Neuronal stem cell (in vitro differentiated cells): ENCODE results near the gene CCDC197.

Experiments
- DNase-seq: peaks from one replicate; pipeline ENCODE4 v3.0.0-alpha.2; 2013; ENCODE audit warnings: low spot score
- H2AFZ ChIP-seq: one replicate; pipeline ENCODE4 v1.6.1; 2013; ENCODE audit warnings: mild to moderate bottlenecking, low read length, inconsistent platforms
- H2AK5ac ChIP-seq: 2 replicates; pipeline ENCODE4 v1.6.1; 2013; ENCODE audit warnings: low read depth, mild to moderate bottlenecking, inconsistent platforms, low read length, moderate library complexity, mixed read lengths
- H2BK120ac ChIP-seq: 2 replicates; pipeline ENCODE4 v1.6.1; 2013; ENCODE audit warnings: low read depth, mild to moderate bottlenecking, inconsistent platforms, low read length, moderate library complexity, mixed read lengths
- H2BK12ac ChIP-seq: one replicate; pipeline ENCODE4 v1.6.1; 2013; ENCODE audit warnings: low read length, inconsistent platforms
- H2BK15ac ChIP-seq: 2 replicates; pipeline ENCODE4 v1.6.1; 2013; ENCODE audit warnings: mild to moderate bottlenecking, low read length, inconsistent platforms, mixed read lengths
- H2BK5ac ChIP-seq: one replicate; pipeline ENCODE4 v1.6.1; 2013; ENCODE audit warnings: inconsistent platforms, mild to moderate bottlenecking, low read length, moderate library complexity
- H3K14ac ChIP-seq: one replicate; pipeline ENCODE4 v1.6.1; 2013; ENCODE audit warnings: low read length, inconsistent platforms
- H3K18ac ChIP-seq: 2 replicates; pipeline ENCODE4 v1.6.1; 2013; ENCODE audit warnings: low read length, inconsistent platforms
- H3K23ac ChIP-seq: 2 replicates; pipeline ENCODE4 v1.6.1; 2013; ENCODE audit warnings: low read depth, mild to moderate bottlenecking, mixed read lengths, low read length, inconsistent platforms; ENCODE audit not compliant: poor library complexity
- H3K27ac ChIP-seq: replicated peaks from 3 replicates; pipeline ENCODE4 v1.5.1; 2013; ENCODE audit warnings: low read length, inconsistent platforms
- H3K27me3 ChIP-seq, 3 experiments: 2 replicates each; pipeline ENCODE4 v1.6.1; 2013; ENCODE audit warnings: low read length in 3 of 3, mild to moderate bottlenecking in 2 of 3, inconsistent platforms in 1 of 3, low read depth in 1 of 3, mixed read lengths in 1 of 3, moderate library complexity in 1 of 3; ENCODE audit not compliant: control insufficient read depth in 3 of 3, insufficient read depth in 3 of 3
- H3K36me3 ChIP-seq, 2 donors: replicated peaks in 1 of 2; 2 replicates each; pipeline ENCODE4 v1.6.1; 2013; ENCODE audit warnings: low read length in 2 of 2; ENCODE audit not compliant: control insufficient read depth in 2 of 2, insufficient read depth in 2 of 2
- H3K4ac ChIP-seq: 2 replicates; pipeline ENCODE4 v1.6.1; 2013; ENCODE audit warnings: inconsistent platforms, mild to moderate bottlenecking, low read length, moderate library complexity
- H3K4me1 ChIP-seq, 2 donors: 1 replicate in 1 of 2; 2 replicates in 1 of 2; pipeline ENCODE4 v1.6.1; 2013; ENCODE audit warnings: low read length in 2 of 2, low read depth in 1 of 2; ENCODE audit not compliant: control insufficient read depth in 2 of 2, insufficient read depth in 1 of 2
- H3K4me2 ChIP-seq: one replicate; pipeline ENCODE4 v1.6.1; 2013; ENCODE audit warnings: mild to moderate bottlenecking, low read length, inconsistent platforms; ENCODE audit not compliant: insufficient read depth, poor library complexity, severe bottlenecking
- H3K4me3 ChIP-seq, 2 donors: 2 replicates each; pipeline ENCODE4 v1.5.1; 2013; ENCODE audit warnings: low read length in 2 of 2, mild to moderate bottlenecking in 2 of 2, inconsistent platforms in 1 of 2, moderate library complexity in 1 of 2
- H3K79me1 ChIP-seq: one replicate; pipeline ENCODE4 v1.6.1; 2013; ENCODE audit warnings: low read depth, mild to moderate bottlenecking, inconsistent platforms, low read length, moderate library complexity
- H3K9ac ChIP-seq: one replicate; pipeline ENCODE4 v1.6.1; 2013; ENCODE audit warnings: mild to moderate bottlenecking, low read depth, low read length, inconsistent platforms; ENCODE audit not compliant: poor library complexity
- H3K9me3 ChIP-seq, 2 donors: replicated peaks in 1 of 2; 2 replicates each; pipeline versions ENCODE3 to v1.6.1; 2013; ENCODE audit warnings: low read length in 2 of 2, mild to moderate bottlenecking in 2 of 2, inconsistent platforms in 1 of 2, low read depth in 1 of 2, mixed read lengths in 1 of 2, moderate library complexity in 1 of 2; ENCODE audit not compliant: control insufficient read depth in 2 of 2, insufficient read depth in 1 of 2
- H4K8ac ChIP-seq: one replicate; pipeline ENCODE4 v1.6.1; 2013; ENCODE audit warnings: low read depth, mild to moderate bottlenecking, inconsistent platforms, low read length, moderate library complexity
- H4K91ac ChIP-seq: one replicate; pipeline ENCODE4 v1.6.1; 2013; ENCODE audit warnings: low read length, low read depth, mild to moderate bottlenecking, inconsistent platforms; ENCODE audit not compliant: poor library complexity
- WGBS, 2 donors: extraction: QIAGEN DNeasy Blood & Tissue Kit; methylation state at CpG; one replicate each; pipeline ENCODE4 v1.1.7; 2013; ENCODE audit warnings: missing lambda C conversion rate in 2 of 2, mixed read lengths in 1 of 2; ENCODE audit not compliant: insufficient read length in 2 of 2, insufficient replicate concordance in 1 of 2; ENCODE audit errors: extremely low coverage in 2 of 2; 5-methylcytosine and 5-hydroxymethylcytosine counted together

The CCDC197 gene

GRCh38 chr14:94040796-94041195 lies 43.7 kb downstream of the CCDC197 start:
- Histone ChIP-seq H3K36me3 (peaks cover 13 to 27% of the 10 kb centered on the region in 2 donors), H3K27me3 (no peaks in the 10 kb centered on the region), H3K79me1 (peaks cover 2% of the 10 kb centered on the region), H3K14ac (peak overlapping the region; percentile 25), H2BK12ac (no peak overlapping the region), H4K8ac (peak overlapping the region; percentile 87), H3K4ac (no peak overlapping the region), H3K4me1 (peaks cover 0 to 2% of the 10 kb centered on the region in 2 donors), H3K4me2 (no peak overlapping the region), H3K27ac (no peak overlapping the region), H3K4me3 (no peak overlapping the region), H2BK15ac (no peak overlapping the region), H2BK120ac (no peak overlapping the region), H3K9me3 (no peaks in the 10 kb centered on the region), H2AFZ (no peak overlapping the region), H2BK5ac (no peak overlapping the region), H2AK5ac (no peak overlapping the region), H3K18ac (peak overlapping the region; percentile 17), H3K9ac (peak overlapping the region; percentile 54), H3K23ac (peak overlapping the region; percentile 40), H4K91ac (no peak overlapping the region)
- no peak for DNase-seq
- WGBS, 2 donors: no CpG with 5 or more reads among the region's 13 CpGs

GRCh38 chr14:94041551-94042346 lies 44.6 kb downstream of the CCDC197 start:
- Histone ChIP-seq H3K27me3 (no peaks in the 10 kb centered on the region), H3K4me3 (no peak overlapping the region), H3K9me3 (no peaks in the 10 kb centered on the region), H4K91ac (no peak overlapping the region), H3K36me3 (peaks cover 18 to 36% of the 10 kb centered on the region in 2 donors), H2AK5ac (no peak overlapping the region), H2BK12ac (no peak overlapping the region), H3K23ac (peak overlapping the region; percentile 46), H3K14ac (no peak overlapping the region), H4K8ac (peak overlapping the region; percentile 4), H2BK15ac (no peak overlapping the region), H2AFZ (no peak overlapping the region), H3K18ac (no peak overlapping the region), H3K27ac (no peak overlapping the region), H2BK5ac (no peak overlapping the region), H3K4me1 (peaks cover 0 to 2% of the 10 kb centered on the region in 2 donors), H2BK120ac (no peak overlapping the region), H3K4ac (no peak overlapping the region), H3K79me1 (peaks cover 2% of the 10 kb centered on the region), H3K4me2 (no peak overlapping the region), H3K9ac (no peak overlapping the region)
- no CpG with 5 or more reads among the region's 18 CpGs for WGBS, 2 donors
- no peak for DNase-seq

GRCh38 chr14:94042433-94043091 lies 45.5 kb downstream of the CCDC197 start:
- Histone ChIP-seq H3K27me3 (no peaks in the 10 kb centered on the region), H2BK5ac (no peak overlapping the region), H3K9ac (peak overlapping the region; percentile 63), H3K4me2 (no peak overlapping the region), H4K8ac (no peak overlapping the region), H3K4me3 (no peak overlapping the region), H3K9me3 (no peaks in the 10 kb centered on the region), H2BK12ac (no peak overlapping the region), H2BK120ac (no peak overlapping the region), H3K4ac (no peak overlapping the region), H2BK15ac (no peak overlapping the region), H3K36me3 (peaks cover 26 to 44% of the 10 kb centered on the region in 2 donors), H3K79me1 (peaks cover 2% of the 10 kb centered on the region), H3K18ac (peak overlapping the region; percentile 59), H2AK5ac (no peak overlapping the region), H3K23ac (no peak overlapping the region), H2AFZ (no peak overlapping the region), H3K27ac (no peak overlapping the region), H3K14ac (peak overlapping the region; percentile 47), H3K4me1 (peaks cover 0 to 2% of the 10 kb centered on the region in 2 donors), H4K91ac (no peak overlapping the region)
- WGBS, 2 donors: no CpG with 5 or more reads among the region's 12 CpGs
- DNase-seq: no peak

DNA sequence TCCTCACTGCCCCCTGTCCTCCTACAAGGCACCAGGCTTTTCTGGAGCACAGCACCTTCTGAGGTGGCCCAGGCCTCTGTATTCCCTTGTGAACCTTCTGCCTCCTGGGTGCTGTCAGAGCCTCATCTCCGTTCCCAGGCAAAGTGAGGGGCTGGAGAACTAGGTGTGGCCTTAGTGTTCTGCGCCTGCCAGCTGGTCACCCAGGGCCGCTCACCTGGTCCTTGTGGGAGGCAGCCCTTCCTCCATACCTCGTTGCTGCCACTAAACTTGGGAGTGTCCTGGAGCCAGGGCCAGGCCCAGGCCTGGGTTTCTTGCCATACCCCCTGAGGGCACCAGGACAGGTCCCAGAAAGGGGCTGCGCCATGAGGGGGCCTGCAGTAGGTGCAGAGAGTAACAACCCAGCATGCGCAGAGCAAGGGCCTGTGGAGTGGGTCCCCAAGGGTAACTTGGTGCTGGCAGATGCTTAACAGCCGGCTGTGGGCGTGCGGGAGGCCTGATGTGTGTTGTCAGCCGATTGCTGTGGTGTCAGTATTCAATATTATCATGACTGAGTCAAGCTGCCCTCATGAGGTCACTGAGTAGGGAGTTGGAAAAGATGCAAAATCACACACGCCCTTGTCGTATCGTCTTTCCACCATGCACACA lies 46.1 kb downstream of the CCDC197 start:
- H2AK5ac ChIP-seq: no peak overlapping the region
- H3K9ac ChIP-seq: no peak overlapping the region
- no peak overlapping the region for H3K4ac ChIP-seq
- no peak overlapping the region for H2BK12ac ChIP-seq
- H3K9me3 ChIP-seq: no peaks in the 10 kb centered on the region
- no CpG with 5 or more reads among the region's 13 CpGs for WGBS, 2 donors
- no peak overlapping the region for H3K4me3 ChIP-seq
- DNase-seq: no peak
- no peak overlapping the region for H2AFZ ChIP-seq
- no peak overlapping the region for H2BK120ac ChIP-seq
- H2BK15ac ChIP-seq: no peak overlapping the region
- no peaks in the 10 kb centered on the region for H3K27me3 ChIP-seq
- H2BK5ac ChIP-seq: no peak overlapping the region
- H3K36me3 ChIP-seq: peaks cover 23 to 51% of the 10 kb centered on the region in 2 donors
- peak overlapping the region; percentile 21 for H3K18ac ChIP-seq
- no peak overlapping the region for H4K91ac ChIP-seq
- H3K14ac ChIP-seq: no peak overlapping the region
- no peak overlapping the region for H3K4me2 ChIP-seq
- H3K23ac ChIP-seq: no peak overlapping the region
- H3K4me1 ChIP-seq: peaks cover 0 to 2% of the 10 kb centered on the region in 2 donors
- no peak overlapping the region for H3K27ac ChIP-seq
- H3K79me1 ChIP-seq: peaks cover 2% of the 10 kb centered on the region
- H4K8ac ChIP-seq: no peak overlapping the region
